ELR (cell line): Measurements from ENCODE around the gene SV2C.
"Not testable (repeated sequence)": the region's sequence is repeated elsewhere in the genome, so short reads cannot be mapped to it uniquely, and the experiment has no call there.

ENCODE experiments used
- DNase-seq: peaks from one replicate; pipeline ENCODE4 v3.0.0-alpha.2; 2015; ENCODE audit warnings: low read depth

SV2C gene

GRCh38 chr5:76342474-76342873 is 259.3 kb downstream of the SV2C start:
- no peak for DNase-seq

DNA sequence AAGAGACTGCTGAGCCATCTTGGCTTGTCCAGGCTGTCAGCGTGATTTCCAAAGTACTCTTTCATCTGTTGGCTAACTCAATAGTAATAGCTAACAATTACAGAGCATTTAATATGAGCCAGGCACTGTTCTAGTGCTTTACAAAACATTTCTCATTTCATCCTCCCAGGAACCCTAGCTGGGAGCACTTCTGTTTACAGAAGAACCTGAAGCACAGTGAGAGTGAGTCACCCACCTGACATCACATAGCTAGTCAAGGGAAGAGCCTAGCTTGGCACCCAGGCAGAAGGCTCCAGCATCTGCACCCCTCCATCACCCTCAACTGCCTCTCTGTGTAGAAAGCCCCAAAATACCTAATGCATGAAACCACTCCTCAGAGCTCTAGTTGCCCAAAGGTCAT is 262.4 kb downstream of the SV2C start:
- DNase-seq, result peak; percentile 4

GRCh38 chr5:76351176-76351575 is 268.0 kb downstream of the SV2C start:
- no peak for DNase-seq

DNA sequence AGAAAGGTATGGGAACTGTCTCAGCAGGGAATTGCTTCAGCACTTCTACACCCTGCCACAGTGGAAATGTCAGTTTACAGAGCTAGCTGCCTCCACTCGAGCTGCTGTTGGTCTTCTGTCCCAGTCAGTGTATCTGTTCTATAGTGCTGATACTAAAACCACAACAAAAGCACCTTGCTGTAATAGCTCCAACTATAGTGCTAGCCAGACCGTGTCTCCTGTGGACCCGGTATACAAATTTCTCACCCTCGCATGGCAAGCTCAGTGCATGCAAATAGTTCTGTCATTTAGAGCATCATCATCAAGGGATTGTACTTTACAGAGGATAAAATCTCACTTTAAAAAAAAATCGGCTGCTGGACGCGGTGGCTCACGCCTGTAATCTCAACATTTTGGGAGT is 268.4 kb downstream of the SV2C start:
- DNase-seq, result no peak

DNA sequence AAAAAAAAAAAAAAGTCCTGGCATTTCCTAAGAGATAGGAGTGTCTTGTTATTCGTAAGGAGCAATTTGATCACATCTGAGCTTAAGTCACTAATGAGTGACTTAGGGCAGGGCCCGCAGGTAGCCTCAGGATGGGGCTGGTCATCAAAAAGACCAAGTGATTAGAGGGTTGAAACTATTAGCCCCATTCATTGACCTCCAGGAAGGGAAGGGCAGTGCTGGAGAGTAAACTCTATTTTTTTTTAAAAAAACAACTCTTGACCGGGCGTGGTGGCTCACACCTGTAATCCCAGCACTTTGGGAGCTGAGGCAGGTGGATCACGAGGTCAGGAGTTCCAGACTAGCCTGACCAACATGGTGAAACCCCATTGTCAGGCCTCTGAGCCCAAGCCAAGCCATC is 273.7 kb downstream of the SV2C start:
- no peak for DNase-seq

DNA sequence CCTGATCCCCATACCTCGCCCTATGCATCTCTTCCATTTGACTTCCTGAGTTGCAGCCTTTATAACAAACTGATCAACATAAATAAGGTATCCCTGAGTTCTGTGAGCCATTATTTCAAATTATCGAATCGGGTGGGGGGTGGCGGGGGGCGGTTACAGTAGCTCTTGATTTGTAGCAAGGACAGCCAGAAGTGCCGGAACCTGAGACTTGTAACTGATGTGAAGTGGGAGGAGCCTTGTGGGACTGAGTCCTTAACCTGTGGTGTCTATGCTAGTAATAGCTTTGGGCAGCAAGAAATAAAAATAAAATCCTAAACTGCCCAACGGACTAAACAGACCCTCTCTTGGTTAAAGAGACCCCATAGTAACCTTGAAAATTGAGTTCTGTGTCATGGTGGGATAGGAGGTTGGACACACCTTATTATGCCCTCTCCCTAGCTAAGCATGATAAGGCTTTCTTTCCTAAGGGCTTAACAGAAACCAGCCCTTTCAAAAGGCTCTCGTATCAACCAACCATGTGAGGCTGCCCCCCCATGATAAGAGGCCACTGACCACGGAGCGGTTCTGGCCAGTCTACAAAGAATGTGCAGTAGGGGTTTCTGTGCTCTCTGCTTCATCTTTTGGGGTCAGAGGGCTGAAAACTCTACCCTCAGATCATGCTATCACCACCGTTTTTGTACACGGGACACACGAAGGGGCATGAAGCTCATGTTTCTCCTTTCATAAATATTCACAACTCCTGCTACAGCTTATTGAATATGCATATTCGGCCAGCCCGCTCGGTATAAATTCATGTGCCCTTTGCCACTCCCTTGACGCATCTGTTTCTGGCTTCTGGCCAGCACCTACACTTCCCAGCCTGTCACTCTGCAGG is 280.4 kb downstream of the SV2C start:
- no peak for DNase-seq

GRCh38 chr5:76364226-76364589 is 281.0 kb downstream of the SV2C start:
- no peak for DNase-seq

- DNase-seq, result no peak
Measured at GRCh38 chr5:76365561-76365960, 282.4 kb downstream of the SV2C start.

- DNase-seq, result no peak
Measured at GRCh38 chr5:76366596-76366995, 283.4 kb downstream of the SV2C start.

DNA sequence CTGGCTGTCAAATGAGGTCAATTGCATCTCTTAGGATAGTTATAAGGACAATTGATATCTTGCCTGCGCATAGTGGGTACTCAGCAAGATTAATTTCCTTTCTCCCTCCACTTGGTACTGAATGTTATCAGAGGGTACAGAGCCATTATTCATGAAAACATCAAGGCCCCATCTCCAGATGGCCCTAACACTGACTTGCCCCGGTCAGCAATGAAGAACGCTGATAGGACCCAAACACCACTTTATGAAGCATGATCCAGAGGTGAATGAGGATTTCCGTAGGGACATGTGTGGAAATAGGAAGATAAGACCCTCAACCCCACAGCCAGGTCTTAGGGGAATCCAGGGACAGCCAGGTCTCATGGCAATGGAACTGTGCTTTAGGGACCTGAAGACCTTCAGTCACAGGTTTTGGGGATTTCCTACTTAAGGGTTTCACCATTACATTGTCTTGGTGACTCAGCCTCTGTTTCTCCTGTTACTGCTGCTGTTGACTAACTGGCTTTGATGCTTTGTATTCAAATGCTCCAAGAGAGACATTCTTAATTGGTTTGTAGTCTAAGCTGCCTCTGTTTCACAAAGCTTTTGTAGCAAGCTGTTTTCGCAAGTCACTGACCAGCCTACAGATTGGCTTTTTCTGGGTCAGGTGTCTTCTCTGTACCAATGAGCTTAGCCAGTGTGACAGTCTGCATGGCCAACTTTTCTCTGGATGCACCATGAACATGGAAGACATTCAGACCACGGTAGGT is 284.6 kb downstream of the SV2C start:
- peak; percentile 33 for DNase-seq

GRCh38 chr5:76368941-76369340 is 285.8 kb downstream of the SV2C start:
- DNase-seq, result no peak

DNA sequence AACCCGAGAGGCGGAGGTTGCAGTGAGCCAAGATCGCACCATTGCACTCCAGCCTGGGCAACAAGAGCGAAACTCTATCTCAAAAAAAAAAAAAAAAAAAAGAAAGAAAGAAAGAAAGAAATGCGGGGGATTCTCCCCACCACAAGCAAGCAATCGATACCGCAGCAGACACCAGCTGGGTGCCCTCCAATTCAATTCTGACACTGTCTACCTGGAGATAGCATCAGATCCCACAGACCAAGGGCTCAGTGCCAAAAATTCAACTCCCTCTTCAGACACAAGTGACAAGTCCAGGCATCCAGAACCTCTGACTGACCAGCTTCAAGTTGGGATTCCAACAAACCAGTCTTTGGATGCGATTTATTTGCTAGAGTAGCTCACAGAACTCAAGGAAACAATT is 286.5 kb downstream of the SV2C start:
- DNase-seq, result not testable (repeated sequence)

- DNase-seq, result peak; percentile 4
Measured at GRCh38 chr5:76371960-76372322, 288.8 kb downstream of the SV2C start.

GRCh38 chr5:76372323-76373054 is 289.3 kb downstream of the SV2C start:
- DNase-seq, result peak; percentile 94

DNA sequence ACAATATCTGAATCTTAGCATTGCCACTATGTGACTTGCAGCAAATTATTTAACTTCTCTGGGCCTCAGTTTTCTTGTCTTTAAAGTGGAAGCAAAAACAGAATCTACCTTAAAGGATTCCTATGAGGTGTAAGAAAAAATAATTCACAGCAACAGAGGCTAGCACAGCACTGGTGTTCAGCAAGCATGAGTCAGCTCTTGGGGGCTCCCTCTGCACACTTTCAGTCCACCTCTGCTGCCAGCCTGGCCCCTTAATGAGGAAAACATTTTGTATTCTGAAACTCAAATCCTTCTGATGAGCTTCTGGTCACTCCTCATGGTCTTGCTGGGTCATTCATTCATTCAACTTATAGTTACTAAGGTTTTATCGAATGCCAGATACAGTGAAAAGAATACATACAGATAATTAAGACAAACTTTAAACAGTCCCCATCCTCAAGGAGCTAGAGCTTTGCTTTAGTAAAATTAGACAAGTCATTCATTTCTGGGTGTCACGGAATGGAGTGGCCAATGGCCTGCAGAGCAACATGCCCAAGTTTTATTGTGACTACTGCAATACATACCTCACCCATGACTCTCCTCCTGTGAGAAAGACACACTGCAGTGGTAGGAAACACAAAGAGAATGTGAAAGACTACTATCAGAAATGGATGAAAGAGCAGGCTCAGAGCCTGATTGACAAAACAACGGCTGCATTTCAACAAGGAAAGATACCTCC is 293.1 kb downstream of the SV2C start:
- peak; percentile 13 for DNase-seq

DNA sequence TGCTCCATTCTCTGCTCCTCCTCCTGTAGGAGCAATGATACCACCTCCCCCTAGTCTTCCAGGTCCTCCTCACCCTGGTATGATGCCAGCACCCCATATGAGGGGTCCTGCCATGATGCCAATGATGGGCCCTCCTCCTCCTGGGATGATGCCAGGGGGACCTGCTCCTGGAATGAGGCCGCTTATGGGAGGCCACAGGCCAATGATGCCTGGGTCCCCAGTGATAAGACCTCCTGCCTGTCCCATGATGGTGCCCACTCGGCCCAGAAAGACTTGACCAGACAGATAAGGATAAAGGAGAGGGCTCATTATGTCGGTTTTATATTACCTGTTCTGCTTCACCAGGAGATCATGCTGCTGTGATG is 293.7 kb downstream of the SV2C start:
- no peak for DNase-seq

DNA sequence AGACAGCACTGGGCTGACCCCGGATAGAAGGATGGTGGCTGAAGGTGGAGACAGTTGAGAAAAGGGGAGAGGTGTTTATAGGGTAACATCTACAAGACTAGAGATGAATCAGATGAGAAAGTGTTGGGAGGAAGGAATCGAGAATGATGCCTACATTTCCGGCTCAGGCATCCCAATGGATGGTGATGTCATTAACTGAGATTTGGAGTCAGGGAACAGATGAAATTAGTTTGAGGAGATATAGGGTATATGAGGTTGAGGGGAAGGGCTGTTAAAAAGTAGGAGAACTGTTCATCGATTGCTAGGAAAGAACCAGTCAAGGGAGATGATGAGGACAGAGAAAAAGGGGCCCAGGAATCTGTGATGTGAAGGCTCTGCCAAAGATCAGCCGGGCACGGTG is 295.2 kb downstream of the SV2C start:
- no peak for DNase-seq

- DNase-seq, result peak; percentile 19
Measured at GRCh38 chr5:76379316-76379715, 296.1 kb downstream of the SV2C start.

- no peak for DNase-seq
Measured at GRCh38 chr5:76379855-76380254, 296.7 kb downstream of the SV2C start.

DNA sequence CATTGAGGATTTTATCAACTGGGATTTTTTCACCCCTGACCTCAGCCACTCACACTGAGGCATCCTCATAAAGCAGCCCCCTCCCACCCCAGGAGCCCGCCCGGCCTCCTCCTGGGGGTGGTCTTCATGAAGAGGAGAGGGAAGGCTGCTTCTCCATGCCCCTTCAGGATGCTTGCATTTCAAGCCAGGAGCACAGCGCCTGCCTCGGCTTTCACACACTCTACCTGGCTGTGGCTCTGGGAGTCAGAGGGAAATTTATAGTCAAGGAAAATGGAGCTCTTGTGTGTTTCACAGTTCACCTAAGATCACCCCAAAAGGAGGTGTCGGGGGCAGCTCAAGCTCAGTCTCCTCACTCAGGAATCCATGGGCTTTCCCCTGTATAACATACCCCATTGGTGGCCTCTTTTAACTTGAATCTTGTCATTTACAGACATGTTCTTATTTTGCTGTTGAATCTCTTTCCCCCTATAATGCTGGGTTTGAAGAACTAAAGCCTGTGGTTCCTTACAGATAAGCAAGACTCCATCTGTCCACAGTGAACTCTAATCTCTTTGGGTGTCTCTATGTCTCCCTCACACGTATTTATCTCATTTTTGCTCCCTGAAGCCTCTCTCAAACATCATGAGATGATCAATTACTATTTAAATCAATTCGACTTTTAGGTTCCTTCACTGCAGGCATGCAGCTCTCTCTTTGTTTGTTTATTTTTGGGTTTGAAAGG is 297.3 kb downstream of the SV2C start:
- DNase-seq, result no peak

GRCh38 chr5:76383126-76383832 is 300.1 kb downstream of the SV2C start:
- DNase-seq, result no peak
